CD4-positive, alpha-beta T cell treated with Interleukin-1 beta for 1 hour (primary cell): ENCODE results near the gene RCN1.
A peak's percentile ranks its signal among the peaks of the same experiment; 100 is the strongest.
"Not testable (repeated sequence)": the region's sequence is repeated elsewhere in the genome, so short reads cannot be mapped to it uniquely, and the experiment has no call there.

Source experiments
- DNase-seq, 2 donors: peaks; one replicate each; pipeline ENCODE4 v3.0.0-alpha.2; 2020 to 2022

RCN1 gene

DNA sequence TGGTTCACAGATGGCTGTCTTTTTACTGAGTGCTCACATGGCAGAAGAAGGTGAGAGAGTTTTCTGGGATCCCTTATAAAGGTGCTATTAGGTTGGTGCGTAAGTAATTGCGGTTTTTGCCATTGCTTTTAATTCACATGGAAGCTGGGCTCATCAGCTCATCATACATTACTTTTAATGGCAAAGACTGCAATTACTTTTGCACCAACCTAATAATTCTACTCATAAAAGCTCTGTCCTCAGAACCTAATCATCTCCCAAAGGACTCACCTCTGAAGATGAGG is 23.0 kb downstream of the RCN1 start:
- DNase-seq, result no peak

DNA sequence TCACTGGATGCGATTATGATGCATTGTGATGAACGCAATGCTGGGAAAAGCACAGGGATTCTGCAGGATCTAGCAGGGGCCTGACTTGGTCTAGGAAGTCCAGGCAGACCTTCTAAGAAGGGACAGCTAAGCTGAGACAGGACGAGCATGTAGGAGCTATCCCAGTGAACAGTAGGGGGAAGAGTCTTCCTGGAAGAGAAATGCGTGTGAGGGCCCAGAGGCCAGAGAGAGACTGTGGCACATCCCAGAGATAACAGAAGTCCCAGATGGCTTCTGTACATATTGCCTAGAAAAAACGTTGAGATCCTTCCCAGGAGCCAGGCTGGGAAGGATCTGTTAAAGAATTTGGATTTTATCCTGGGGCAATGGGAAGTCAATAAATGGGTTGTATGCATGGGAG is 24.6 kb downstream of the RCN1 start:
- DNase-seq, result no peak

DNA sequence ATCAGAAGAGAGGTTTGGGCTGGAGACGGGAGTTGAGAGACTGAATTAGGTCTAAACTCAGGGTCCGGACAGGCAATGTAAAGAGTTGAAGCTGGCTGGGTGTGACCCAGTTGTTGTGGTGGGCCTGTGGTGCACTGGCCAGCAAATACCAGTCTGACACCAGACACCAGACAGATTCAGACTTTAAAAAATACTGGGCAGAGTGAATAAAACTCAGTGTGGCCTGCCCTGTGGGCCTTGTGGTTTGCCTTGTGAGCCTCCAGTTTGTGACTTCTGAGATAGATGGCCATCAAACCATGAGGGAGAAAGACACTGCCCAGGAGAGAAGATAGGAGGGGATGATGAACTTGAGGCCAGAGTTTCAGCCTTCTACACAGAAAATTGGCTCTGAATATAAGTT is 25.8 kb downstream of the RCN1 start:
- no peak for DNase-seq

DNA sequence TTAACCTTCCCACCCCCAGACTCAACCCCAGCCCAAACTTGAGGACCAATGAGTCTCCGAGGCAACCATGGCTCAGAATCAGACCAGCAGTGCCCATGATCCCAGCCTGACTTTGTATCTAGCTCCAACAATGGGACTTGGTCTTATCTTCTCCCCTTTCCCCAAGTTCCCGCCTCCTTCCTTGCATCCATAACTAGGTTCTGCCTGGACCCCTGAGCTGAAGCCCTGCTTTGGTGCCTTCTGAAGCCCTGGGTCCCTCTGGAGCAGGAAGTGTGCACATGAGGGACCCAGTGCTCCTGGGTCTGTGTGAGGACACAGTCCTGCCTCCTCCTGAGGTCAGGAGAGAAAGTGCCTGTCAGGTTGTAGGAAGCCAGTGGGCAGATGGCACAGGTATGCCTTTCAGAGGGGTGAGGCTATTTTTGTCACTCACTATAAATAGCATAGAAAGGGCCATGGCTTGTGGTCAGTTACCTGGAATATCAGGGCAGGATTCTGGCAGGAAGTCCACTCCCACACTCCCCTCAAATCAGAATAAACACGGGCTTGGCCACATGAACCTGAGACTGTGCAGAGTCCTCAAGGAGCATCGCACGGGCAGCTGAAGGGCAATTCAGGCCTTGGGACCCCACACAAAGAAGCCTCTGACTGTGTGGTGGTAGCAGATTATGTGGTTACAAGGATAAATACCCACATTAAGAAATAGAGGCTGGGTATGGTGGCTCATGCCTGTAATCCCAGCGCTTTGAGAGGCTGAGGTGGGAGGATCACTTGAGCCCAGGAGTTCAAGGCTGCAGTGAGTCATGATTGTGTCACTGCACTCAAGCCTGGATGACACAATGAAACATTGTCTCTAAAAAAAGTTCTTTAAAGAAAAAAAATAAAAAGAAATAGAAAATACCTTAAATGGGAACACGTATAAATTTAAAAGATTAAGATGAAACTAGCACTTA is 27.4 kb downstream of the RCN1 start:
- DNase-seq, result no peak

DNA sequence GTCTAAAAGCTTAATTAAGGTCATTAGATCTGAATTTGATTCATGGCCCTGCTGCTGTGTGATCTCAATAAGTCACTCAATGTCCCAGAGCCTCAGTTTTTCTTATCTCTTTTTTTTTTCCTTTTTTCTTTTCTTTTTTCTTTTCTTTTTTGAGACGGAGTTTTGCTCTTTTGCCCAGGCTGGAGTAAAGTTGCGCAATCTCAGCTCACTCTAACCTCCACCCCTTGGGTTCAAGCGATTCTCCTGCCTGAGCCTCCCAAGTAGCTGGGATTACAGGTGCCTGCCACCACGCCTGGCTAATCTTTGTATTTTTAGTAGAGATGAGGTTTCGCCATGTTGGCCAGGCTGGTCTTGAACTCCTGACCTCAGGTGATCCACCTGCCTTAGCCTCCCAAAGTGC is 28.3 kb downstream of the RCN1 start:
- DNase-seq, result not testable (repeated sequence)

DNA sequence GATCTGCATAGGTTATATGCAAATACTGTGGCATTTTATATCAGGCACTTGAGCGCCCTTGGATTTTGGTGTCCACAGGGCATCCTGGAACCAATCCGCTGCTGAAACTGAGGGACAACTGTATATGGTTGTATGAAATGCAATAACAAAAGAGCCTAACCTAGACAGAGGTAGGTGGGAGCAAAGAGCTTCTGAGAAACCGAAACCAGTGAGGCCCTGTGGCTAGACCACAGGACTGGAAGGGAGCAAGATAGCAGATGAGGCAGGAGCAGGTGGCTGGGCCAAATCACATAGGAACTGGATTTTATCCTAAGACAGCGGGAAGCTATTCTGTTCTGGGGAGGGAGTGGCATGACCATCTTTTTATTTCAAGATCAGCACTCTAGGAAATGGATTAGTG is 30.1 kb downstream of the RCN1 start:
- peak; percentile 3 to 5 for DNase-seq

DNA sequence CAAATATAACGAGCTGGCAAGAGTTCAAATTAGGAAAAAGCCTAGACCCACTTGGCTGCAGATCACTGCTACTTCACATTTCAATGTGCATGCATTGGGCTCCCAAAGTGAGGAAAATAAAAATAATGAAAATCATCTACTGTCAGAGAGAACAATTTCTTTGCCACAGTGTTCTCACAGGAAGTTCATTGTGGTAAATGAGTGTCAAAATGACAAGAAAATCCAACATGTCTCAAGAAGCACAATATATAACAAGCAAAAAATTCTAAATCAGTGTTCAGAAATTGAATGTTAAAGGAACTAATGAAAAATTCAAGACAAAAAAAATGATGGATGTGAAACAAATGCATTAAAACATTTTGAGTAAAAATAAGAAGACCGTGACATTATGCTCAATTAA is 31.3 kb downstream of the RCN1 start:
- no peak for DNase-seq

DNA sequence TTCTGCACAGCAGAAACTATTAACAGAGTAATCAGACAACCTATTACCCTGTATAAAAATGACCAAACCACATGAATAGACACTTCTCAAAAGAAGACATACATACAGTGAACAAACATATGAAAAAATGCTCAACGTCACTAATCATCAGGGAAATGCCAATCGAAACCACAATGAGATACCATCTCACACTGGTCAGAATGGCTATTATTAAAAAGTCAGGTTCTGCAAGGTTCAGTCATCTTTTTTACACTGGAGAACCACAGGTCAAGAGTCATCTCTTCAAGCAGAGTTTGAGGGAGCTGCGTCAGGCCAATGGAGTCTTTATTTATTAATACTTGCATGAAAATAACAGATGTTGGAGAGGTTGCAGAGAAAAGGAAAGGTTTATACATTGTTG is 40.4 kb downstream of the RCN1 start:
- no peak for DNase-seq

DNA sequence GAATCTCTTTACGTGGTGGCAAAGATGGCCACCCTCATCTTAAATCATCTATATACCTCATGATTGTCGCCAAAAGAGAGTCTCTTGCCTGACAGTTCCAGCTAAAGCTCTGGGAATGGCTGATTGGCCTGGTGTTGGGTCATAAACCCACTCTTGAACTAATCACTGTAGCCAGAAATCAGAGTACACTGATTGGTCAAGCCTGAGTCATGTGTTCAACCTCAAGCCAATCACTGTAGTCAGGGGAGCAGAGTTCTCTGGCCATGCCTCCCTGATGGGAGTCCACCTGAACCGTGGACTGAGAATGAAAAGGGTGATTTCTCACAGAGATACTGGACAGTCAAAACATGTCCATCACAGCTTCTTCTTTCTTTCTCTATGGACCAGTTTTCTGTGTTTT is 45.8 kb downstream of the RCN1 start:
- DNase-seq, result no peak

DNA sequence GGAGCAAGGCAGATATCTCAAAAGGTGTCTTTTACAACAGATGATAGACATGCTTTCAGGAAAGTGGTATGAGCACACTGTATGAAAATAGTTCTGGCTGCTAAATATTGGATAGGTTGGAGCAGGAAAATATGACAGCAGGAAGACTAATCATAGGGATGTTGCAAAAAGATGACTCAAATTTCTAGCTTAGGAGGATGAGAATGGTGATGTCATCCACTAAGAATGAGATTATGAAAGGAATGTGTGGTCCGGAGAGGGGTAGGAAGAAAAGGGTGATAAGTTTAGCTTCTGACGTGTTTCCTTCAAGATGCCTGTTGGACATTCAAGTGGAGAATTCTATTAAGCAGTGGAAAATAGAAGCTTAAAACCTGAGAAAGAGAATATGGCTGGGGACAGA is 46.4 kb downstream of the RCN1 start:
- DNase-seq, result no peak

DNA sequence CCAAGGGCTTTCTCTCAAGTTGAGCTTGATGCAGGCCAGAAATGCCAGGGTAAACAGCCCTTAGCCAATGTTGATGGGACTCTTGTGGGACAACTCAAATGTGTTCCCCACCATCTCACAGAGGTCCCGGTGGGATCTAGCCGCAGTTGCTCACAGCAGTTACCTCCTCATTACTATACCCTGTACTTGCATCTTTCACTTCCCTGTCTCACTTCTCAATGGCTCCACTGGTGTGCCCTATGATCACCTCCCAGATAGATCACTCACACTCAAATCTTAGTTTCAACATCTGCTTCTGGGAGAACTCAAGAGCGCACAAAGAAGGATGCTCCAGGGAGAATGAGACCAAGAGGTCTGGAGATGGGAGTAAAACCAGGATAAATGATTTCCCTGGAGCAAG is 47.0 kb downstream of the RCN1 start:
- DNase-seq, result no peak

DNA sequence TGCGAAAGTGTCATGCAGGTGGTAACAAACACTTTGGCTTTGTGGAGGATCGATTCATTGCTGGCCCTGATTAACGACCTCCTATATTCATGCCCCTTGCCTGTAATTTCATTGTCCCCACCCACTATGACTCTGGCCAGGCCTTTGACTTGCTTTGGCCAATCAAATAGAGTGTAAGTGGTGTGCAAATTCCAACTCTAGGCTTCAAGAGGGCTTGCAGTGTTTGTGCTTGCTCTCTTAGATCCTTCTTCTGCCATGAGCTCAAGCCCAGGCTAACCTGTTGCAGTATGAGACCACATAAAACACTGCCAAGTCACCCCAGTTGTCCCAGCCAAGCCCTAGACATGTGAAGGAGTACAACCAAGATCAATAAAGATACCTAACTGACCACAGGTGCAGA is 48.0 kb downstream of the RCN1 start:
- DNase-seq, result no peak

DNA sequence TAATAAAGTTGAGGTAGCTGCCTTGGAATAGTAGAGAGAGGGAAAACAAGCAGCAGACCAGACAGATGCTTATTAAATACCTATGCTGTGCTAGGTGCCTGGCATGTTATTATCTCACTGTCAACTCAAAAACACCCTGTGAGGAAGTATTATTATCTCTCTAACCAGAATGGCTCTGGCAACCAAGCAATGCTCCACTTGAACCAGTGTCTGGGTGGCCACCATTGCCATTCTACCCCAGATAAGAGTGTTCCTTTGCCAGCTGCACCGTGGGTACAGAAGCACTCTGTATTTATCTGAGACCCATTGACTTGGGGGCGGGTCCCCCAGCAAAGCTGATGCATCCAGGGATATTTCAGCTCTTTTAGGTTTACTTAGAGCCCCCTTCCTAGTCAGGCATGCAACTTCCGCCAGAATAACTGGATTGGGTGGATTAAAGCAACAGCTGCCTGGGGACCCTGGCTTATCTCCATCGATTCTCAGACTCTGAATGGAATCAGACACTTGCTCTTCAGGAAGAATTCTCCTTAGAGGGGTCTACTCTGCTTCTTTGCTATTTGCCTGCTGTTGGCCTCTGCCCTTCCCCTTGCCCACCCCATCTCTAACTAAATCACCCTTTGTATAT is 49.1 kb downstream of the RCN1 start:
- no peak for DNase-seq

DNA sequence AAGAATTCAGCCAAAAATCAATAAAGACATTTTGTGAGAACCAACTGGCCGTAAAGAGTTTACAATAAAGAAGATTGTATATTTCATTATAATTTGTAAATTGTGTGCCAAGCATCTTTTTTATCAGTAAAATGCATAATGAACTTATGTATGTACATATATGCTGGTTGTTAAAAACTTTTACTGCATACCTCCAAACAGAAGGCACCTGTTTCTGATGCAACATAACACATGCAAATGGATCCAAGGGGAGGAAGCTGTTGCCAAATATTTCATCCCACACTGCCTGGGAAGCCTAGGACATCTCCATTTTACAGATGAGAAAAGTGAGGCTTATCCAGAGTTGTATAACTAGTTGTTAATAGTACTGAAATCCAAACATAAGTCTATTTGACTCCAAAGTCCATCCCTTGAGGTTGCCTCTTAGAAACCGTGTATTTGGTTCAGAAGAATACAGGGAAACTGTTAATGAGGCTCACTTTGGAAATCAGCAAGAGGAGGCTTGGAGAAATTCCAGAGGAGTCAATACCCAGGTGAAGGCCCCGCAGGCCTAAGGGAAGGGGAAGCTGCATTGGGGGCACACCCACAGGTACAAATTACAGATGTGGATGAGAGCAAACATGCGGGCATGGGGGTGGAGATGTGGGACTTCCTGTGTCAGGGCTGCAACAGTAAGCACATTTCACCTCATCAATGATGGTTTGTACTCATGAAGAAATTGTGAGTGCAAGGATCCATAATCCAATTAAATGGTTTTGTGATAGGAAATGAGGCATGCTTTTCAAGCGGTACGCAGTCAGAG is 51.1 kb downstream of the RCN1 start:
- no peak for DNase-seq

DNA sequence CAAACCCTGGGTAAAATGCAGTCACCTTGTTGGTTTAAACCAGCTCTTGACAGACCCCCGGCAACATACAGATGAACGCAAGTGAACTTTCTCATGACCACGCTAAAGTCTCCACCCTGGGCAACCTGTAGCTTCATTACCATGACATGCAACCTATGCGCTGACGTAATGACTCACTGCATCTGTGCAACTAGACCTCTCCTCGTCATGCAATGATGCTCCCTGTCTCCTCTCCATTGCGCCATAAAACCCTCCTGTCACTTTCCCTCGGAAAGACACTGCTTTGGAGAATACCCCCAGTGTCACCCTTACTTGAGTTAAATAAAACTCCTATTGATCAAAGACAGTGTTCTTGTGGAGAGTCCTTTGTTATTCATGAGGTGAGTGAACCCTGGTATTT is 52.5 kb downstream of the RCN1 start:
- no peak for DNase-seq

DNA sequence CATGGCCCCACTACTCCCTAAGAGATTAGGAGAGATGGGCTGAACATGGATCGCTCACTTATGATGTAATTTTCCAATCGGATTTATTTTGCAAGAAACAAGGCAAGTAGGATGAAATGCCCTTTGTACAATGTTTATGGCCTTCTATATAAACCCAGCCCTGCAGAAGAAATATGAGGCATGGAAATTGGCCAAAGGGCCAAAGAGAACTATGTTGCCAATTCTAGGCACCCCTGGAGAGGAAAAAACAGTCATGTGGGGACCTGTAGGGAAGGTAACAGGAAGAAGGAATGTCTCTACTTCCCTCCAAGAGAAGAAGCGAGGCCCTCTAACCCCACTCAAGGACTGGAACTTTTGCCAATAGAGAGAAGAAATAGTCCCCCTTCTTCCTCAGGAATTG is 54.4 kb downstream of the RCN1 start:
- no peak for DNase-seq

DNA sequence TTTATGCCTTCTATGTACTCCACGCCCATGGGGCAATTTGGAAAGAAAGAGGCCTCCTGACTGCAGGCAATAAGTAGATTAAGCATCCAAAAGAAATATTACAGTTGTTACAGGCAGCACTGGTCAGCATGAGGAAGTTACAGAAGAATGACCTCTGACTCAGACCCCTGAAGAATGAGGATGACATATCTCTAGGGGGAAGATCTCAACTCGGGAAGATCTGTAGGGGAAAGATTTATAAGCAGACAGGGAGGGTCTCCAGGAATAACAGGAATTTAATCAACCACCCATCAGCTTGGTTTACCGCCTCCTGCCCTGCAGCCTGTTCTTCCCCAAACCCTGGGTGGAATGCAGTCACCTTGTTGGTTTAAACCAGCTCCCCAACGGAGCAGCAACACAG is 58.0 kb downstream of the RCN1 start:
- no peak for DNase-seq

DNA sequence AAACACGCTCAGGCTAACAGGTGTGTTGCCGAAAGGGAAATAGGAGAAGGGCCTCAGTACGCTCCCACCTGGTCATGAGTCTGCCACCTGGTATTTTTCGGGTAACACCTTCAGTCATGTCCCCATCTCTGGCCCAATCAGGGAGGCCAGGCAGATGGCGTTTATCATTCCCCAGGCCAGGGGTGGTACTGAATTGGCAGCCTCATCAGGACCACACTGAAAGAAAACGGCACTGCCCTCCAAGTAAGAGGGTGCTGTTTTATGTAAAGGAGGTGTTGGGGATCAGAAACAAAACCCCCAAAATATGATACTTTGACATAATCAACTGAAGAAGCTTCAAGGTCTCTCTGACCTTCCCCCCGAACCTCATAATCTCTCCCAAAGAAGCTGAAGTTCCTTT is 58.9 kb downstream of the RCN1 start:
- DNase-seq, result no peak

DNA sequence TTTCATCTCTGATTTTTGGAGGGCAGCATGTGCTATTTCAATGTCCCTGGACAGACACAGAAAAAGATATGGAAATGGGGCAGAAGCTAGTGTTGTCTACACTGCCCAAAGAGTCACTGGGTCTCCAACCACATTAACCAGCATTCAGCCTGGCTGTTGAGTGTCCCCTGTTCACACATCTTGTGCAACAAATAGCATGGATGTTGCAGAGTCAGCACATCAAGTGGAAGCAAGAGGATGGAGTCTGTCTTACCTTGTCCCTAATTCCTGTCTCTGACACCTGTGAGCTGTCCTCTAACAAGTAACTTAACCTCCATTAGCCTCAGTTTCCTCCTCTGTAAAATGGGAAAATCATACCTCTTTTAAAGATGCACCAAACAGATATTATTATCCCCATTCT is 60.2 kb downstream of the RCN1 start:
- no peak for DNase-seq

DNA sequence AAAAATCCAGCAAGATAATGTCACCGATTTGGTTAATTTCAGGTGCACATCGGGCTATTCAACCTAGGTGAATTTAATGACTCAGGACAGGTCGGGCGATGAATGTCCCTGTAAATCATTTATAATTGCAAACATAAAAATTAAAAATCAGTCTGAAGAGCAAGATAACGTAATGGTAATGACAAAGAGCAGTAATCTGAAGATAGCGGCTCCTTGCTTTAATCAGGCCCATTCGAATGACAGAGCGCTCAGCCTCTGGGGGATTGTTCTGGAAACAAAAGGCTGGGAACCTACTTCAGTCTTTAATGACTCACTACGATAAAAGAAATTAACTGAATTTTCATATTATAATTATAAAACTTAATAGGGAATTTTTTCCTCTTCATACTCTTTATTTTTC is 61.3 kb downstream of the RCN1 start:
- DNase-seq, result no peak

DNA sequence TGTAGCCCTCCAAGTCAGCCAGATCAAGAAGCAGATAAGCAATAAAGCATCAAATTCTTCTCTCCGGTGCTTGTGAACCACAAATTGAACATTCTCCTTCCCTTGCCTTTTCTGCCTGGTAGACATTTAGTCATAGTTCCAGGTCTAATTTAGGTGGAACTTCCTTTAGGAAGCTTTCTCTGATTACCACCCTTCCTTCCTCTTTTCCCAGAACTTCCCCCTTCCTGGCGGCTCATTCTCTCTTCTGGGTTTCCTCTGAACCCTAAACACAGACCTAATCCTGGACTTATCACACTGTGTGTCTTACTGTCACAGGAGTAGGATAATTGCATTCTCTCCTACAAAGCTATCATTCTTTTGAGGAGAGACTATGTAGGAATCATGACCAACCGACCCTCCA is 61.9 kb downstream of the RCN1 start:
- no peak for DNase-seq

DNA sequence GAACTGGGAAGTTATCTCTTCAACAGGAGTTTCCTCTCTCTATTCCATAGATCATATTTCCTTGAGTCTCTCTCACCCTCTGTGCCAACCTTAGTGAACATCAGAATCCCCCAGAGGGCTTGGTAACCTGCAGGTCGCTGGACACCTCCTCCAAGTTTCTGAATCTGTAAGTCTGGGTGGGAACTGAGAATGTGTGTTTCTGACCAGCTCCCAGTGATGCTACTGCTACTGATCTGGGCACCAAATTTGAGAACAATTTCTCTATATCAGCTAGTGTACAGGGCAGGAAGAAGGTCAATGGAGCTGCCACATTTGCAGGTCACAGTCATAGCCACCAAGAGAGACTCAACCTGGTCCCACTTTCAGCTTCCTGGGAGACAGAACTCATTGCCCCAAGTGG is 62.9 kb downstream of the RCN1 start:
- no peak for DNase-seq

DNA sequence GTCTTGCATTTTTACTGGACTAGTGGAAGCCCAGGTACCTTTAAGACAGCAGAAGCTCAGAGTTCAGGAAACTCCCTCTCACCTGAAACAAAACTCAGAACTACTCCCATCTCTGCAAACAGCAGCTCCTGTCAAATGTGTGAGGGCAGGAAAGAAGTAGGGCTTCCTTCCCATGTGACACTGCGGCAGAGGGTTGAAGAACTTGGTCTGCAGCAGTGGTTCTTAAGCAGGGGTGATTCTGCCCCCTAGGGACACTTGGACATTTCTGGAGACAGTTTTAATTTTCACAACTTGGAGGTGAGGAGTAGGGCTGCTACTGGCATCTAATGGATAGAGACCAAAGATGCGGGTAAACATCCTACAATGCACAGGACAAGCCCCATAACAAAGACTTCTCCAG is 63.4 kb downstream of the RCN1 start:
- DNase-seq, result peak in 1 of 2 donors; percentile 3
